ENCODE data around the gene CALM1.

CALM1 gene

DNA sequence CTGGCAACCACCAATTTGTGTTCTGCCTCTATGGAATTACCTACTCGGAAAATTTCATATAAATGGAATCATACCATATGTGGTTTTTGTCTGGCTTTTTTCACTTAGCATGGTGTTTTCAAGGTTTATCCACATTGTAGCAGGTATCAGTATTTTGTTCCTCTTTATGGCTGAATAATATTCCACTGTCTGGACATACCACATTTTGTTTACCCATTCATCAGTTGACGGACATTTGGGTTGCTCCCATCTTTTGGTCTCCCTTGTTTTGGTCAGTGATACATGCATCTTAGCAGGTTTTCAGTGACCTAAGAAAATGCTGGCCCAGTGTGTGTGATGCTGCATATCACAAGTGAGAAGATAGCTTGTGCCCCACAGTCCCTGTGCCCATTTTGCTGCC, 21.2 kb downstream of the CALM1 start:
- TF ChIP-seq ZNF214 (tag by site-specific recombination; IDR thresholded peaks at IDR 0.05; ENCODE audit: borderline replicate concordance) (no peak), ZNF621 (tag by site-specific recombination; IDR thresholded peaks at IDR 0.05) (no peak), ZNF10 (tag by site-specific recombination; IDR thresholded peaks at IDR 0.05) (peak; percentile 93), ZNF580 (tag by site-specific recombination; IDR thresholded peaks at IDR 0.05) (peak; percentile 79), ZNF114 (tag by site-specific recombination; IDR thresholded peaks at IDR 0.05) (no peak), ZNF146 (tag by site-specific recombination; IDR thresholded peaks at IDR 0.05) (peak; percentile 93), ZNF18 (tag by site-specific recombination; IDR thresholded peaks at IDR 0.05) (no peak)
- TF ChIP-seq, protein P1, sequence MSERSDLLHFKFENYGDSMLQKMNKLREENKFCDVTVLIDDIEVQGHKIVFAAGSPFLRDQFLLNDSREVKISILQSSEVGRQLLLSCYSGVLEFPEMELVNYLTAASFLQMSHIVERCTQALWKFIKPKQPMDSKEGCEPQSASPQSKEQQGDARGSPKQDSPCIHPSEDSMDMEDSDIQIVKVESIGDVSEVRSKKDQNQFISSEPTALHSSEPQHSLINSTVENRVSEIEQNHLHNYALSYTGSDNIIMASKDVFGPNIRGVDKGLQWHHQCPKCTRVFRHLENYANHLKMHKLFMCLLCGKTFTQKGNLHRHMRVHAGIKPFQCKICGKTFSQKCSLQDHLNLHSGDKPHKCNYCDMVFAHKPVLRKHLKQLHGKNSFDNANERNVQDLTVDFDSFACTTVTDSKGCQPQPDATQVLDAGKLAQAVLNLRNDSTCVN (tag by site-specific recombination; optimal IDR thresholded peaks at IDR 0.05): no peak
- Histone ChIP-seq H3K4me1 (ENCODE audit: control insufficient read depth, insufficient read depth, low read length) (peaks cover 8% of the 10 kb centered on the region), H3K27ac (ENCODE audit: extremely low read depth, low read depth, low read length) (no peak overlapping the region), H3K9me3 (ENCODE audit: control insufficient read depth, insufficient read depth, low read depth, low read length) (no peaks in the 10 kb centered on the region; the same call in 1 of the 2 replicates), H3K36me3 (ENCODE audit: control insufficient read depth in 2 of 2, insufficient read depth in 1 of 2, low read length in 2 of 2) (no peaks in the 10 kb centered on the region), H3K4me3 (ENCODE audit: low read depth, low read length) (no peak overlapping the region)
- ChIA-PET CTCF (interaction anchor here (1.9 kb wide), 1 partner anchor 18 kb away, joined by 10 read pairs; no protein-coding TSS in a partner anchor), POLR2A (interaction anchor here (1.3 to 2.0 kb wide), 2 partner anchors 9 to 18 kb away, joined by 3 to 7 read pairs; no protein-coding TSS in a partner anchor)

- ChIA-PET CTCF (interaction anchor here (0.6 to 1.9 kb wide), 2 partner anchors 19 to 99 kb away, joined by 3 to 10 read pairs; no protein-coding TSS in a partner anchor), POLR2A (interaction anchor here (1.2 to 2.0 kb wide), 3 partner anchors 10 to 35 kb away, joined by 3 to 7 read pairs (median 3); no protein-coding TSS in a partner anchor)
- Histone ChIP-seq H3K36me3 (ENCODE audit: control insufficient read depth in 2 of 2, insufficient read depth in 1 of 2, low read length in 2 of 2) (no peaks in the 10 kb centered on the region), H3K9me3 (ENCODE audit: control insufficient read depth, insufficient read depth, low read depth, low read length) (no peaks in the 10 kb centered on the region; the same call in 1 of the 2 replicates), H3K4me3 (ENCODE audit: low read depth, low read length) (no peak overlapping the region), H3K27ac (ENCODE audit: extremely low read depth, low read depth, low read length) (no peak overlapping the region), H3K4me1 (ENCODE audit: control insufficient read depth, insufficient read depth, low read length) (peaks cover 8% of the 10 kb centered on the region)
- TF ChIP-seq ZNF610 (tag by site-specific recombination; IDR thresholded peaks at IDR 0.05; ENCODE audit: borderline replicate concordance) (no peak), ZNF366 (tag by site-specific recombination; conservative IDR thresholded peaks at IDR 0.05) (peak; percentile 45), ZSCAN30 (tag by site-specific recombination; IDR thresholded peaks at IDR 0.05) (no peak), SP2 (tag by site-specific recombination; IDR thresholded peaks at IDR 0.05) (no peak), ZNF433 (tag by site-specific recombination; IDR thresholded peaks at IDR 0.05; ENCODE audit: low read depth) (no peak), ZNF114 (tag by site-specific recombination; IDR thresholded peaks at IDR 0.05) (no peak), BCL6B (tag by site-specific recombination; IDR thresholded peaks at IDR 0.05) (peak; percentile 93), ZNF660 (tag by site-specific recombination; IDR thresholded peaks at IDR 0.05) (peak; percentile 64; the same call in 1 of the 2 replicates), ZNF132 (tag by site-specific recombination; IDR thresholded peaks at IDR 0.05; ENCODE audit: borderline replicate concordance) (no peak), ZNF624 (tag by site-specific recombination; IDR thresholded peaks at IDR 0.05) (no peak), ZBTB17 (tag by site-specific recombination; IDR thresholded peaks at IDR 0.05) (no peak), OSR2 (tag by site-specific recombination; IDR thresholded peaks at IDR 0.05) (0 out of 2 replicates have a peak, but pooled peaks have one; percentile 29), ZNF623 (tag by site-specific recombination; IDR thresholded peaks at IDR 0.05) (0 out of 2 replicates have a peak, but pooled peaks have one; percentile 10), KLF8 (tag by site-specific recombination; IDR thresholded peaks at IDR 0.05) (no peak), ZFHX2 (tag by site-specific recombination; conservative IDR thresholded peaks at IDR 0.05) (peak; percentile 85), YY1 (tag by site-specific recombination; IDR thresholded peaks at IDR 0.05) (no peak)
- TF ChIP-seq, protein P2, sequence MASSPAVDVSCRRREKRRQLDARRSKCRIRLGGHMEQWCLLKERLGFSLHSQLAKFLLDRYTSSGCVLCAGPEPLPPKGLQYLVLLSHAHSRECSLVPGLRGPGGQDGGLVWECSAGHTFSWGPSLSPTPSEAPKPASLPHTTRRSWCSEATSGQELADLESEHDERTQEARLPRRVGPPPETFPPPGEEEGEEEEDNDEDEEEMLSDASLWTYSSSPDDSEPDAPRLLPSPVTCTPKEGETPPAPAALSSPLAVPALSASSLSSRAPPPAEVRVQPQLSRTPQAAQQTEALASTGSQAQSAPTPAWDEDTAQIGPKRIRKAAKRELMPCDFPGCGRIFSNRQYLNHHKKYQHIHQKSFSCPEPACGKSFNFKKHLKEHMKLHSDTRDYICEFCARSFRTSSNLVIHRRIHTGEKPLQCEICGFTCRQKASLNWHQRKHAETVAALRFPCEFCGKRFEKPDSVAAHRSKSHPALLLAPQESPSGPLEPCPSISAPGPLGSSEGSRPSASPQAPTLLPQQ (tag by site-specific recombination; IDR thresholded peaks at IDR 0.05): 0 out of 2 replicates have a peak, but pooled peaks have one; percentile 39
- TF ChIP-seq, protein P3, sequence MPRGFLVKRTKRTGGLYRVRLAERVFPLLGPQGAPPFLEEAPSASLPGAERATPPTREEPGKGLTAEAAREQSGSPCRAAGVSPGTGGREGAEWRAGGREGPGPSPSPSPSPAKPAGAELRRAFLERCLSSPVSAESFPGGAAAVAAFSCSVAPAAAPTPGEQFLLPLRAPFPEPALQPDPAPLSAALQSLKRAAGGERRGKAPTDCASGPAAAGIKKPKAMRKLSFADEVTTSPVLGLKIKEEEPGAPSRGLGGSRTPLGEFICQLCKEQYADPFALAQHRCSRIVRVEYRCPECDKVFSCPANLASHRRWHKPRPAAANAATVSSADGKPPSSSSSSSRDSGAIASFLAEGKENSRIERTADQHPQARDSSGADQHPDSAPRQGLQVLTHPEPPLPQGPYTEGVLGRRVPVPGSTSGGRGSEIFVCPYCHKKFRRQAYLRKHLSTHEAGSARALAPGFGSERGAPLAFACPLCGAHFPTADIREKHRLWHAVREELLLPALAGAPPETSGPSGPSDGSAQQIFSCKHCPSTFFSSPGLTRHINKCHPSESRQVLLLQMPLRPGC (tag by site-specific recombination; IDR thresholded peaks at IDR 0.05): no peak
- TF ChIP-seq, protein P4, sequence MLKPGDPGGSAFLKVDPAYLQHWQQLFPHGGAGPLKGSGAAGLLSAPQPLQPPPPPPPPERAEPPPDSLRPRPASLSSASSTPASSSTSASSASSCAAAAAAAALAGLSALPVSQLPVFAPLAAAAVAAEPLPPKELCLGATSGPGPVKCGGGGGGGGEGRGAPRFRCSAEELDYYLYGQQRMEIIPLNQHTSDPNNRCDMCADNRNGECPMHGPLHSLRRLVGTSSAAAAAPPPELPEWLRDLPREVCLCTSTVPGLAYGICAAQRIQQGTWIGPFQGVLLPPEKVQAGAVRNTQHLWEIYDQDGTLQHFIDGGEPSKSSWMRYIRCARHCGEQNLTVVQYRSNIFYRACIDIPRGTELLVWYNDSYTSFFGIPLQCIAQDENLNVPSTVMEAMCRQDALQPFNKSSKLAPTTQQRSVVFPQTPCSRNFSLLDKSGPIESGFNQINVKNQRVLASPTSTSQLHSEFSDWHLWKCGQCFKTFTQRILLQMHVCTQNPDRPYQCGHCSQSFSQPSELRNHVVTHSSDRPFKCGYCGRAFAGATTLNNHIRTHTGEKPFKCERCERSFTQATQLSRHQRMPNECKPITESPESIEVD (tag by site-specific recombination; IDR thresholded peaks at IDR 0.05): peak; percentile 52; the same call in 1 of the 2 replicates
Measured at GRCh38 chr14:90419200-90419599, 22.4 kb downstream of the CALM1 start.

All from HEK293 (cell line).